ENCODE data around the gene CCDC50. TPM values are rescaled to one million over a fixed set of nuclear protein-coding genes. Genes with fewer than 3 reads are reported as not detected.

The CCDC50 gene
- total RNA-seq, 2 donors from 2014 or later, result 11.8 to 12.7 TPM

- Mint-ChIP-seq H3K4me1 (peaks cover 10% of the 10 kb centered on the region), H3K27me3 (peaks cover 14% of the 10 kb centered on the region), H3K27ac (peak within 1 kb of the TSS; percentile 61), H3K4me3 (peak within 1 kb of the TSS; percentile 76), H3K36me3 (ENCODE audit: low read depth) (peaks cover 2% of the 10 kb centered on the region)
- peak; percentile 32 for ATAC-seq
- DNase-seq, result peak in 1 of 3 donors; percentile 19
- H3K9me3 ChIP-seq (ENCODE audit: control insufficient read depth, low read length, poor library complexity, severe bottlenecking), result no peaks in the 10 kb centered on the region
These were observed 698 bp downstream of the CCDC50 start, which contains the start of gene UTS2B for GRCh38 chr3:191329654-191330529. Gene UTS2B, minus strand, starts transcription at chr3:191330526. Its CDS starts 48,337 bp downstream, at chr3:191282189.

GRCh38 chr3:191330530-191331048 is 1.4 kb downstream of the CCDC50 start:
- Mint-ChIP-seq H3K4me3 (peak overlapping the region; percentile 76), H3K36me3 (ENCODE audit: low read depth) (peaks cover 2% of the 10 kb centered on the region), H3K27ac (peak overlapping the region; percentile 60), H3K4me1 (peaks cover 10% of the 10 kb centered on the region), H3K27me3 (peaks cover 14% of the 10 kb centered on the region)
- no peaks in the 10 kb centered on the region for H3K9me3 ChIP-seq (ENCODE audit: control insufficient read depth, low read length, poor library complexity, severe bottlenecking)
- DNase-seq (no peak), ATAC-seq (no peak)

GRCh38 chr3:191331388-191331787 is 2.2 kb downstream of the CCDC50 start:
- Mint-ChIP-seq H3K27ac (peak overlapping the region; percentile 61), H3K36me3 (ENCODE audit: low read depth) (peaks cover 2% of the 10 kb centered on the region), H3K4me3 (no peak overlapping the region)

GRCh38 chr3:191333298-191333880 is 4.2 kb downstream of the CCDC50 start:
- H3K27me3 Mint-ChIP-seq, result peaks cover 11% of the 10 kb centered on the region
- peaks cover 2% of the 10 kb centered on the region for H3K36me3 Mint-ChIP-seq (ENCODE audit: low read depth)
- no peaks in the 10 kb centered on the region for H3K9me3 ChIP-seq (ENCODE audit: control insufficient read depth, low read length, poor library complexity, severe bottlenecking)
- peaks cover 7% of the 10 kb centered on the region for H3K4me1 Mint-ChIP-seq
- no peak overlapping the region for H3K4me3 Mint-ChIP-seq
- no peak overlapping the region for H3K27ac Mint-ChIP-seq
- DNase-seq (no peak), ATAC-seq (no peak)

More at GRCh38 chr3:191331388-191331787, 2.2 kb downstream of the CCDC50 start:
- ATAC-seq (no peak), DNase-seq (no peak)
- Mint-ChIP-seq H3K4me1 (peaks cover 10% of the 10 kb centered on the region), H3K27me3 (peaks cover 14% of the 10 kb centered on the region)
- H3K9me3 ChIP-seq (ENCODE audit: control insufficient read depth, low read length, poor library complexity, severe bottlenecking), result no peaks in the 10 kb centered on the region

GRCh38 chr3:191334346-191334893 is 5.2 kb downstream of the CCDC50 start:
- Mint-ChIP-seq H3K4me3 (no peak overlapping the region), H3K27me3 (peaks cover 6% of the 10 kb centered on the region), H3K36me3 (ENCODE audit: low read depth) (peaks cover 2% of the 10 kb centered on the region), H3K4me1 (peaks cover 2% of the 10 kb centered on the region), H3K27ac (no peak overlapping the region)
- no peaks in the 10 kb centered on the region for H3K9me3 ChIP-seq (ENCODE audit: control insufficient read depth, low read length, poor library complexity, severe bottlenecking)
- DNase-seq, result no peak
- ATAC-seq, result no peak

- H3K36me3 Mint-ChIP-seq (ENCODE audit: low read depth), result peaks cover 2% of the 10 kb centered on the region
- no peak for DNase-seq
- H3K9me3 ChIP-seq (ENCODE audit: control insufficient read depth, low read length, poor library complexity, severe bottlenecking), result no peaks in the 10 kb centered on the region
- H3K4me1 Mint-ChIP-seq, result peaks cover 2% of the 10 kb centered on the region
- no peaks in the 10 kb centered on the region for H3K27me3 Mint-ChIP-seq
- no peak for ATAC-seq
- no peak overlapping the region for H3K4me3 Mint-ChIP-seq
- no peak overlapping the region for H3K27ac Mint-ChIP-seq
These were observed 7.6 kb downstream of the CCDC50 start for GRCh38 chr3:191336833-191337232.

GRCh38 chr3:191338177-191338488 is 8.9 kb downstream of the CCDC50 start:
- Mint-ChIP-seq H3K36me3 (ENCODE audit: low read depth) (no peaks in the 10 kb centered on the region), H3K27ac (no peak overlapping the region), H3K27me3 (no peaks in the 10 kb centered on the region), H3K4me3 (no peak overlapping the region), H3K4me1 (no peaks in the 10 kb centered on the region)
- DNase-seq (no peak), ATAC-seq (no peak)
- H3K9me3 ChIP-seq (ENCODE audit: control insufficient read depth, low read length, poor library complexity, severe bottlenecking), result no peaks in the 10 kb centered on the region

- H3K36me3 Mint-ChIP-seq (ENCODE audit: low read depth), result no peaks in the 10 kb centered on the region
- no peak overlapping the region for H3K27ac Mint-ChIP-seq
- H3K27me3 Mint-ChIP-seq, result no peaks in the 10 kb centered on the region
- no peaks in the 10 kb centered on the region for H3K9me3 ChIP-seq (ENCODE audit: control insufficient read depth, low read length, poor library complexity, severe bottlenecking)
- DNase-seq, result no peak
- H3K4me3 Mint-ChIP-seq, result no peak overlapping the region
- no peaks in the 10 kb centered on the region for H3K4me1 Mint-ChIP-seq
- ATAC-seq, result no peak
These were observed 10.2 kb downstream of the CCDC50 start for GRCh38 chr3:191339316-191339917.

- no peak for DNase-seq
- no peaks in the 10 kb centered on the region for H3K9me3 ChIP-seq (ENCODE audit: control insufficient read depth, low read length, poor library complexity, severe bottlenecking)
- no peak overlapping the region for H3K4me3 Mint-ChIP-seq
- H3K27ac Mint-ChIP-seq, result no peak overlapping the region
- H3K36me3 Mint-ChIP-seq (ENCODE audit: low read depth), result no peaks in the 10 kb centered on the region
- H3K27me3 Mint-ChIP-seq, result no peaks in the 10 kb centered on the region
- ATAC-seq, result no peak
- no peaks in the 10 kb centered on the region for H3K4me1 Mint-ChIP-seq
These were observed 11.2 kb downstream of the CCDC50 start for GRCh38 chr3:191340351-191340750.

GRCh38 chr3:191340966-191341365 is 11.8 kb downstream of the CCDC50 start:
- H3K4me3 Mint-ChIP-seq, result no peak overlapping the region
- ATAC-seq, result no peak
- H3K27ac Mint-ChIP-seq, result no peak overlapping the region
- H3K36me3 Mint-ChIP-seq (ENCODE audit: low read depth), result no peaks in the 10 kb centered on the region
- H3K27me3 Mint-ChIP-seq, result no peaks in the 10 kb centered on the region
- H3K4me1 Mint-ChIP-seq, result no peaks in the 10 kb centered on the region
- DNase-seq, result no peak
- H3K9me3 ChIP-seq (ENCODE audit: control insufficient read depth, low read length, poor library complexity, severe bottlenecking), result no peaks in the 10 kb centered on the region

GRCh38 chr3:191342006-191342405 is 12.8 kb downstream of the CCDC50 start:
- ATAC-seq (no peak), DNase-seq (no peak)

GRCh38 chr3:191342411-191342810 is 13.2 kb downstream of the CCDC50 start:
- no peaks in the 10 kb centered on the region for H3K4me1 Mint-ChIP-seq
- H3K27ac Mint-ChIP-seq, result no peak overlapping the region
- no peaks in the 10 kb centered on the region for H3K9me3 ChIP-seq (ENCODE audit: control insufficient read depth, low read length, poor library complexity, severe bottlenecking)
- no peaks in the 10 kb centered on the region for H3K36me3 Mint-ChIP-seq (ENCODE audit: low read depth)
- no peak for ATAC-seq
- no peak for DNase-seq
- H3K4me3 Mint-ChIP-seq, result no peak overlapping the region
- H3K27me3 Mint-ChIP-seq, result no peaks in the 10 kb centered on the region

More at GRCh38 chr3:191342006-191342405, 12.8 kb downstream of the CCDC50 start:
- no peaks in the 10 kb centered on the region for H3K4me1 Mint-ChIP-seq
- no peaks in the 10 kb centered on the region for H3K27me3 Mint-ChIP-seq
- no peaks in the 10 kb centered on the region for H3K9me3 ChIP-seq (ENCODE audit: control insufficient read depth, low read length, poor library complexity, severe bottlenecking)
- H3K27ac Mint-ChIP-seq, result no peak overlapping the region
- no peak overlapping the region for H3K4me3 Mint-ChIP-seq
- H3K36me3 Mint-ChIP-seq (ENCODE audit: low read depth), result no peaks in the 10 kb centered on the region

GRCh38 chr3:191343115-191343514 is 13.9 kb downstream of the CCDC50 start:
- ATAC-seq, result no peak
- no peak overlapping the region for H3K4me3 Mint-ChIP-seq
- H3K4me1 Mint-ChIP-seq, result no peaks in the 10 kb centered on the region
- no peak overlapping the region for H3K27ac Mint-ChIP-seq
- H3K36me3 Mint-ChIP-seq (ENCODE audit: low read depth), result no peaks in the 10 kb centered on the region
- no peaks in the 10 kb centered on the region for H3K27me3 Mint-ChIP-seq
- DNase-seq, result no peak
- no peaks in the 10 kb centered on the region for H3K9me3 ChIP-seq (ENCODE audit: control insufficient read depth, low read length, poor library complexity, severe bottlenecking)
